IgD-negative memory B cell (primary cell): ENCODE measurements around the gene PARVB. TPM values are rescaled to one million over a fixed set of nuclear protein-coding genes. Genes with fewer than 3 reads are reported as not detected.

ENCODE experiments used
- H3K27ac Mint-ChIP-seq, 3 donors: one replicate each; pipeline ENCODE4 v1.8.0; 2020 to 2022; ENCODE audit warnings: mild to moderate bottlenecking in 3 of 3, mixed read lengths in 3 of 3, moderate library complexity in 1 of 3
- H3K27me3 Mint-ChIP-seq: one replicate; pipeline ENCODE4 v1.8.0; 2021; ENCODE audit warnings: mixed read lengths
- H3K36me3 Mint-ChIP-seq: one replicate; pipeline ENCODE4 v1.8.0; 2020; ENCODE audit warnings: mild to moderate bottlenecking, mixed read lengths
- H3K4me1 Mint-ChIP-seq, 3 donors: one replicate each; pipeline ENCODE4 v1.8.0; 2020 to 2022; ENCODE audit warnings: mixed read lengths in 3 of 3, mild to moderate bottlenecking in 1 of 3
- H3K4me3 Mint-ChIP-seq, 4 donors: one replicate each; pipeline ENCODE4 v1.8.0; 2020 to 2022; ENCODE audit warnings: mild to moderate bottlenecking in 4 of 4, mixed read lengths in 4 of 4, moderate library complexity in 3 of 4
- H3K9me3 Mint-ChIP-seq, 3 donors: one replicate each; pipeline ENCODE4 v1.8.0; 2020 to 2021; ENCODE audit warnings: mixed read lengths in 3 of 3, mild to moderate bottlenecking in 1 of 3
- polyA plus RNA-seq: library from polyadenylated mRNA; unstranded; fragments of 300-500 nt; fragmentation: Illumina TruSeq; gene quantifications from one replicate; pipeline ENCODE4 v1.2.3, GENCODE V29; 2021

PARVB gene
- polyA plus RNA-seq, 1 donor from 2014 or later: 22.8 TPM

- Mint-ChIP-seq H3K27me3 (no peaks in the 10 kb centered on the region), H3K36me3 (peaks cover 16% of the 10 kb centered on the region), H3K9me3 (no peaks in the 10 kb centered on the region), H3K4me1 (peaks cover 5 to 18% (median 8%) of the 10 kb centered on the region in 3 donors), H3K4me3 (no peak overlapping the region), H3K27ac (no peak overlapping the region)
Measured at GRCh38 chr22:44197271-44197670, 173.2 kb downstream of the PARVB start.

- Mint-ChIP-seq H3K27ac (no peak overlapping the region), H3K4me1 (peaks cover 4 to 13% (median 6%) of the 10 kb centered on the region in 3 donors), H3K4me3 (no peak overlapping the region), H3K27me3 (no peaks in the 10 kb centered on the region), H3K9me3 (no peaks in the 10 kb centered on the region), H3K36me3 (peaks cover 18% of the 10 kb centered on the region)
Measured at GRCh38 chr22:44199164-44199563, 175.1 kb downstream of the PARVB start.

GRCh38 chr22:44199866-44200265 is 175.8 kb downstream of the PARVB start:
- Mint-ChIP-seq H3K27ac (peak overlapping the region in 2 of 3 donors; percentile 28 to 59), H3K4me3 (no peak overlapping the region), H3K36me3 (peaks cover 17% of the 10 kb centered on the region), H3K4me1 (peaks cover 8 to 17% (median 13%) of the 10 kb centered on the region in 3 donors), H3K27me3 (no peaks in the 10 kb centered on the region), H3K9me3 (no peaks in the 10 kb centered on the region)

- no peaks in the 10 kb centered on the region for H3K9me3 Mint-ChIP-seq
- H3K4me3 Mint-ChIP-seq: no peak overlapping the region
- no peaks in the 10 kb centered on the region for H3K27me3 Mint-ChIP-seq
- H3K27ac Mint-ChIP-seq: peak overlapping the region in 1 of 3 donors; percentile 28
- H3K36me3 Mint-ChIP-seq: peaks cover 17% of the 10 kb centered on the region
- H3K4me1 Mint-ChIP-seq: peaks cover 14 to 22% (median 17%) of the 10 kb centered on the region in 3 donors
Measured at GRCh38 chr22:44200451-44200850, 176.3 kb downstream of the PARVB start.

GRCh38 chr22:44200855-44201550 is 176.9 kb downstream of the PARVB start:
- Mint-ChIP-seq H3K9me3 (no peaks in the 10 kb centered on the region), H3K4me1 (peaks cover 14 to 22% (median 17%) of the 10 kb centered on the region in 3 donors), H3K27ac (peak overlapping the region in 1 of 3 donors; percentile 28), H3K4me3 (no peak overlapping the region), H3K36me3 (peaks cover 17% of the 10 kb centered on the region), H3K27me3 (no peaks in the 10 kb centered on the region)

GRCh38 chr22:44201665-44202064 is 177.6 kb downstream of the PARVB start:
- H3K27me3 Mint-ChIP-seq: no peaks in the 10 kb centered on the region
- H3K4me1 Mint-ChIP-seq: peaks cover 14 to 22% (median 17%) of the 10 kb centered on the region in 3 donors
- no peaks in the 10 kb centered on the region for H3K9me3 Mint-ChIP-seq
- H3K36me3 Mint-ChIP-seq: peaks cover 17% of the 10 kb centered on the region
- H3K4me3 Mint-ChIP-seq: no peak overlapping the region
- peak overlapping the region in 1 of 3 donors; percentile 82 for H3K27ac Mint-ChIP-seq

- no peak overlapping the region for H3K4me3 Mint-ChIP-seq
- H3K4me1 Mint-ChIP-seq: peaks cover 14 to 22% (median 19%) of the 10 kb centered on the region in 3 donors
- H3K36me3 Mint-ChIP-seq: peaks cover 17% of the 10 kb centered on the region
- peak overlapping the region in 2 of 3 donors; percentile 39 to 82 for H3K27ac Mint-ChIP-seq
- H3K27me3 Mint-ChIP-seq: no peaks in the 10 kb centered on the region
- H3K9me3 Mint-ChIP-seq: no peaks in the 10 kb centered on the region
Measured at GRCh38 chr22:44202261-44202789, 178.2 kb downstream of the PARVB start.

- H3K36me3 Mint-ChIP-seq: peaks cover 13% of the 10 kb centered on the region
- H3K27me3 Mint-ChIP-seq: no peaks in the 10 kb centered on the region
- H3K4me1 Mint-ChIP-seq: peaks cover 20 to 23% (median 21%) of the 10 kb centered on the region in 3 donors
- H3K4me3 Mint-ChIP-seq: no peak overlapping the region
- H3K27ac Mint-ChIP-seq: peak overlapping the region in 1 of 3 donors; percentile 50
- no peaks in the 10 kb centered on the region for H3K9me3 Mint-ChIP-seq
Measured at GRCh38 chr22:44203203-44203602, 179.1 kb downstream of the PARVB start.

- Mint-ChIP-seq H3K4me1 (peaks cover 28 to 37% (median 32%) of the 10 kb centered on the region in 3 donors), H3K4me3 (peak overlapping the region in 3 of 4 donors; percentile 44 to 86 (median 75)), H3K36me3 (peaks cover 7% of the 10 kb centered on the region), H3K27ac (peak overlapping the region; percentile 9 to 73 (median 46)), H3K27me3 (no peaks in the 10 kb centered on the region), H3K9me3 (peaks cover 2 to 11% (median 2%) of the 10 kb centered on the region in 3 donors)
Measured at GRCh38 chr22:44204739-44205515, 180.8 kb downstream of the PARVB start.

- Mint-ChIP-seq H3K27ac (peak overlapping the region in 1 of 3 donors; percentile 73), H3K4me3 (peak overlapping the region in 2 of 4 donors; percentile 75 to 86), H3K4me1 (peaks cover 28 to 37% (median 32%) of the 10 kb centered on the region in 3 donors), H3K36me3 (peaks cover 7% of the 10 kb centered on the region), H3K9me3 (peaks cover 2 to 15% (median 4%) of the 10 kb centered on the region in 3 donors), H3K27me3 (no peaks in the 10 kb centered on the region)
Measured at GRCh38 chr22:44205516-44206329, 181.6 kb downstream of the PARVB start.

GRCh38 chr22:44206330-44206645 is 182.2 kb downstream of the PARVB start:
- H3K4me3 Mint-ChIP-seq: no peak overlapping the region
- H3K27me3 Mint-ChIP-seq: no peaks in the 10 kb centered on the region
- peaks cover 2 to 15% (median 4%) of the 10 kb centered on the region in 3 donors for H3K9me3 Mint-ChIP-seq
- peaks cover 7% of the 10 kb centered on the region for H3K36me3 Mint-ChIP-seq
- peaks cover 28 to 37% (median 32%) of the 10 kb centered on the region in 3 donors for H3K4me1 Mint-ChIP-seq
- peak overlapping the region in 1 of 3 donors; percentile 53 for H3K27ac Mint-ChIP-seq

- peaks cover 7% of the 10 kb centered on the region for H3K36me3 Mint-ChIP-seq
- no peaks in the 10 kb centered on the region for H3K27me3 Mint-ChIP-seq
- peaks cover 29 to 37% (median 32%) of the 10 kb centered on the region in 3 donors for H3K4me1 Mint-ChIP-seq
- H3K9me3 Mint-ChIP-seq: peaks cover 2 to 15% (median 4%) of the 10 kb centered on the region in 3 donors
- H3K4me3 Mint-ChIP-seq: peak overlapping the region in 1 of 4 donors; percentile 66
- H3K27ac Mint-ChIP-seq: peak overlapping the region in 1 of 3 donors; percentile 53
Measured at GRCh38 chr22:44206696-44207095, 182.6 kb downstream of the PARVB start.

GRCh38 chr22:44207173-44207980 is 183.3 kb downstream of the PARVB start:
- peaks cover 2 to 15% (median 4%) of the 10 kb centered on the region in 3 donors for H3K9me3 Mint-ChIP-seq
- peak overlapping the region in 1 of 3 donors; percentile 14 for H3K27ac Mint-ChIP-seq
- H3K36me3 Mint-ChIP-seq: peaks cover 7% of the 10 kb centered on the region
- no peaks in the 10 kb centered on the region for H3K27me3 Mint-ChIP-seq
- H3K4me3 Mint-ChIP-seq: peak overlapping the region in 1 of 4 donors; percentile 66
- peaks cover 30 to 37% (median 33%) of the 10 kb centered on the region in 3 donors for H3K4me1 Mint-ChIP-seq

GRCh38 chr22:44207981-44208317 is 183.8 kb downstream of the PARVB start:
- H3K4me1 Mint-ChIP-seq: peaks cover 30 to 33% (median 32%) of the 10 kb centered on the region in 3 donors
- no peaks in the 10 kb centered on the region for H3K27me3 Mint-ChIP-seq
- peak overlapping the region in 2 of 3 donors; percentile 14 to 15 for H3K27ac Mint-ChIP-seq
- peaks cover 2 to 15% (median 4%) of the 10 kb centered on the region in 3 donors for H3K9me3 Mint-ChIP-seq
- no peak overlapping the region for H3K4me3 Mint-ChIP-seq
- H3K36me3 Mint-ChIP-seq: peaks cover 5% of the 10 kb centered on the region
